ENCODE data around the gene CD47.

CD47 gene

GRCh38 chr3:108117241-108117775 is 26.5 kb upstream of the CD47 start:
- no peak for DNase-seq (ENCODE audit: low read depth in 2 of 2)

GRCh38 chr3:108114423-108115065 is 23.7 kb upstream of the CD47 start:
- DNase-seq (ENCODE audit: low read depth in 2 of 2) = no peak

GRCh38 chr3:108113975-108114374 is 23.1 kb upstream of the CD47 start:
- DNase-seq (ENCODE audit: low read depth in 2 of 2) = no peak

GRCh38 chr3:108110934-108111333 is 20.1 kb upstream of the CD47 start:
- no peak for DNase-seq (ENCODE audit: low read depth in 2 of 2)

GRCh38 chr3:108108416-108108815 is 17.6 kb upstream of the CD47 start:
- no peak for DNase-seq (ENCODE audit: low read depth in 2 of 2)

- no peak for DNase-seq (ENCODE audit: low read depth in 2 of 2)
Observed at GRCh38 chr3:108106449-108106848, 15.6 kb upstream of the CD47 start.

- peak; percentile 66 to 67 for DNase-seq (ENCODE audit: low read depth in 2 of 2)
Observed at GRCh38 chr3:108106031-108106430, 15.2 kb upstream of the CD47 start.

GRCh38 chr3:108103886-108104797 is 13.3 kb upstream of the CD47 start:
- DNase-seq (ENCODE audit: low read depth in 2 of 2) = peak in 1 of 2 experiments; percentile 48

GRCh38 chr3:108103040-108103751 is 12.4 kb upstream of the CD47 start:
- no peak for DNase-seq (ENCODE audit: low read depth in 2 of 2)

GRCh38 chr3:108102420-108103039 is 11.7 kb upstream of the CD47 start:
- DNase-seq (ENCODE audit: low read depth in 2 of 2) = no peak

- DNase-seq (ENCODE audit: low read depth in 2 of 2) = no peak
Observed at GRCh38 chr3:108100906-108101660, 10.3 kb upstream of the CD47 start.

GRCh38 chr3:108099679-108100428 is 9.0 kb upstream of the CD47 start:
- DNase-seq (ENCODE audit: low read depth in 2 of 2) = no peak

- DNase-seq (ENCODE audit: low read depth in 2 of 2) = no peak
Observed at GRCh38 chr3:108099244-108099643, 8.4 kb upstream of the CD47 start.

- DNase-seq (ENCODE audit: low read depth in 2 of 2) = no peak
Observed at GRCh38 chr3:108098003-108098370, 7.2 kb upstream of the CD47 start.

- DNase-seq (ENCODE audit: low read depth in 2 of 2) = no peak
Observed at GRCh38 chr3:108097322-108098002, 6.6 kb upstream of the CD47 start.

GRCh38 chr3:108096532-108097321 is 5.9 kb upstream of the CD47 start:
- no peak for DNase-seq (ENCODE audit: low read depth in 2 of 2)

GRCh38 chr3:108093616-108094015 is 2.8 kb upstream of the CD47 start:
- no peak for DNase-seq (ENCODE audit: low read depth in 2 of 2)

GRCh38 chr3:108093021-108093420 is 2.2 kb upstream of the CD47 start:
- no peak for DNase-seq (ENCODE audit: low read depth in 2 of 2)

GRCh38 chr3:108092501-108092900 is 1.7 kb upstream of the CD47 start:
- DNase-seq (ENCODE audit: low read depth in 2 of 2) = no peak

All from fibroblast of skin of left quadriceps (primary cell).